ENCODE results near the gene EEF2.

- no peak for TF ChIP-seq POLR2A (IDR thresholded peaks at IDR 0.05; ENCODE audit: low read length)
- TF ChIP-seq GATA1 (IDR thresholded peaks at IDR 0.05; ENCODE audit: low read depth, low read length): no peak
Observed at GRCh38 chr19:4023600-4024398, 38.5 kb upstream of the EEF2 start.

Data from erythroblast (primary cell).